ENCODE measurements around the gene CFAP73.

CFAP73 gene

DNA sequence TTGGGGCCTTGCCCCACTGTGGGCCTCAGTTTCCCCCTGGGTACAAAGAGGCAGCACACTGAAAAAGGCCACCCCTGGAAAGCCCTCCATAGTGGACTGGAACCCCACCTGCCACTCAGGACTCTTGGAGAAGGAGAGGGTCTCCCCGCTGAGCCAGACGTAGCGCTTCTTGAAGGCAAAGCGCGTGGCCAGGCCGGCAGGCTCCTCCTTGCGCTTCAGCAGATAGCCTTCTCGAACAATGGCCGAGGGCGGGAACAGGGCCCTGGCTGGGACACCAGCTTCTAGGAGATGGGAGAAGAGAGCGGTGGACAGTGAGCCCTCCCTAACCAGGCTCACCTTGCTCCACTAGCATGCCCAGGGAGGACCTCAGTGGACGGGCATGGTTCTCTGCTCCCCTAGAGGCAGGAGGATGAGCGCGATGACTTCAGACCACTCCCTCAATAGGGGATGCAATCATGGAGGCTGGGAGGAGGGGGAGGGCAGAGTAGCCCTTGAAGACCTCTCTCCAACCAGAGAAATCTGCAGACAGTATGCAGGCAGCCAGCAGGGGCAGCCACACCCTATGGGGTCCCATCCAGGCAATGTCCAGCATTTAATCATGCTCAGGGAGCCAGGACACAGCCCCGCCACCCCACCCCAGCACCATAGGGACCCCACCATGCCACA is 43.8 kb upstream of the CFAP73 start:
- H3K4me3 ChIP-seq (ENCODE audit: low read depth, low read length): no peak overlapping the region
- TF ChIP-seq, protein P1, sequence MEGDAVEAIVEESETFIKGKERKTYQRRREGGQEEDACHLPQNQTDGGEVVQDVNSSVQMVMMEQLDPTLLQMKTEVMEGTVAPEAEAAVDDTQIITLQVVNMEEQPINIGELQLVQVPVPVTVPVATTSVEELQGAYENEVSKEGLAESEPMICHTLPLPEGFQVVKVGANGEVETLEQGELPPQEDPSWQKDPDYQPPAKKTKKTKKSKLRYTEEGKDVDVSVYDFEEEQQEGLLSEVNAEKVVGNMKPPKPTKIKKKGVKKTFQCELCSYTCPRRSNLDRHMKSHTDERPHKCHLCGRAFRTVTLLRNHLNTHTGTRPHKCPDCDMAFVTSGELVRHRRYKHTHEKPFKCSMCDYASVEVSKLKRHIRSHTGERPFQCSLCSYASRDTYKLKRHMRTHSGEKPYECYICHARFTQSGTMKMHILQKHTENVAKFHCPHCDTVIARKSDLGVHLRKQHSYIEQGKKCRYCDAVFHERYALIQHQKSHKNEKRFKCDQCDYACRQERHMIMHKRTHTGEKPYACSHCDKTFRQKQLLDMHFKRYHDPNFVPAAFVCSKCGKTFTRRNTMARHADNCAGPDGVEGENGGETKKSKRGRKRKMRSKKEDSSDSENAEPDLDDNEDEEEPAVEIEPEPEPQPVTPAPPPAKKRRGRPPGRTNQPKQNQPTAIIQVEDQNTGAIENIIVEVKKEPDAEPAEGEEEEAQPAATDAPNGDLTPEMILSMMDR (IDR thresholded peaks at IDR 0.05; ENCODE audit: low read depth, low read length): no peak
- no peak for TF ChIP-seq MYC (IDR thresholded peaks at IDR 0.05; ENCODE audit: low read depth, low read length)
- no peak for TF ChIP-seq POLR2A (IDR thresholded peaks at IDR 0.05; ENCODE audit: extremely low read depth, insufficient read length)
- TF ChIP-seq, protein P2, sequence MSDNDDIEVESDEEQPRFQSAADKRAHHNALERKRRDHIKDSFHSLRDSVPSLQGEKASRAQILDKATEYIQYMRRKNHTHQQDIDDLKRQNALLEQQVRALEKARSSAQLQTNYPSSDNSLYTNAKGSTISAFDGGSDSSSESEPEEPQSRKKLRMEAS (IDR thresholded peaks at IDR 0.05; ENCODE audit: low read depth, low read length): no peak
- no peak for DNase-seq (ENCODE audit: low read depth)

DNA sequence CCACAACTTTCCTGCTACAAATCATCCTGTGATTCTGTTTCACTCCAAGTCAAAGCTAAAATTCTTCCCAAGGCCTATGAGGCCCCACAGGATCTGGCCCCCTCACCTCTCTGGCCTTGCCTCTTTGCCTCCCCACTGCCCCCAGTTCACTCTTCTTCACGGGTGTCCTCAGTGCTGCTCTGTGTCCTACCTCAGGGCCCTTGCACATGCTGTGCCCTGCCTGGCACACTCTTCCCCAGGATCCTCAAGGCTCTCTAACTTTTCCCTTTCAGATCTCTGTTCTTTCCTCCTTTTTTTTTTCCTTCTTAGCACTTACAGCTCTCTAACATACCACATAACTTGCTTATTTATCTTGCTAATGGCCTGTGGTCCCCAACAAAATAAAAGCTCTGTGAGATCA is 43.2 kb upstream of the CFAP73 start:
- DNase-seq (ENCODE audit: low read depth): no peak
- no peak overlapping the region for H3K4me3 ChIP-seq (ENCODE audit: low read depth, low read length)
- TF ChIP-seq, protein P1 (IDR thresholded peaks at IDR 0.05; ENCODE audit: low read depth, low read length): no peak
- TF ChIP-seq, protein P2 (IDR thresholded peaks at IDR 0.05; ENCODE audit: low read depth, low read length): no peak
- no peak for TF ChIP-seq MYC (IDR thresholded peaks at IDR 0.05; ENCODE audit: low read depth, low read length)
- no peak for TF ChIP-seq POLR2A (IDR thresholded peaks at IDR 0.05; ENCODE audit: extremely low read depth, insufficient read length)

DNA sequence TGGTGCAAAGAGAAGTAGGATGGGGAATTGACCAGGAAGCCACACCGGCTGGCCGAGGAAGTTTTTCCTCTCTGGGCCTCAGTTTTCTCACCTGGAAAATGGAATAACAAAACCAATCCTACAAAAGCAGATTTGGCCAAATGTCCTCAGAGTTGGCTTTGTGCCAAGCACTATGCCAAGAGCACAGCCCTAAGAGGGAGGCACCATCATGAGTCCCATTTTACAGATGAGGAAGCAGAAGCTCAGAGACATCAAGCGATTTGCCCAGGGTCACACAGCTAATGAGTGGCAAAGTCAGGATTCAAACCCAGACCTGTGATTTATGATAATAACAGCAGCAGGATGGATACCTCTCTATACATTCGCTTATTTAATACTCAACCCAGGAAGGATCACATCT is 41.2 kb upstream of the CFAP73 start:
- H3K4me3 ChIP-seq (ENCODE audit: low read depth, low read length): no peak overlapping the region
- DNase-seq (ENCODE audit: low read depth): no peak
- TF ChIP-seq POLR2A (IDR thresholded peaks at IDR 0.05; ENCODE audit: extremely low read depth, insufficient read length) (no peak), MYC (IDR thresholded peaks at IDR 0.05; ENCODE audit: low read depth, low read length) (no peak)
- TF ChIP-seq, protein P2 (IDR thresholded peaks at IDR 0.05; ENCODE audit: low read depth, low read length): no peak
- TF ChIP-seq, protein P1 (IDR thresholded peaks at IDR 0.05; ENCODE audit: low read depth, low read length): no peak

DNA sequence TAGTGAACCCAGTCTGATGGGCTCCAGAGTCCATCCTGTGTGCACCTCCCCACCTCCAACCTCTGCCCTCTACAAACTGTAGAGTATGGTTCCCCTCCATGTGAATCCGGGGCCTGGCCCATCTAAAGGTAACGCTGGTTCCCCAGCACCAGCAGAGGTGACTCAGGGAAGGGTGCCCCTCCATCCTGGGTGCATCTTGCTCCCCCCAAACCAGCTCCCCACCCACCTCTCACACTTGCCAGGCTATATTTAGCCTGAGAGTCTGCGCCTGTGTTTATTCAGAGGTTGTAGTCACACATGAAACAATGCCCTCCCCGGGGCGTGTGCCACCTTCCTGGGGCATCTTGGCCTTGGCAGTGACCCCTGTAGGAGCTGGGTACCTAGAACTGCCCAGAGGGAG is 40.2 kb upstream of the CFAP73 start:
- DNase-seq (ENCODE audit: low read depth): no peak
- TF ChIP-seq, protein P2 (IDR thresholded peaks at IDR 0.05; ENCODE audit: low read depth, low read length): no peak
- no peak for TF ChIP-seq MYC (IDR thresholded peaks at IDR 0.05; ENCODE audit: low read depth, low read length)
- TF ChIP-seq, protein P1 (IDR thresholded peaks at IDR 0.05; ENCODE audit: low read depth, low read length): no peak
- no peak for TF ChIP-seq POLR2A (IDR thresholded peaks at IDR 0.05; ENCODE audit: extremely low read depth, insufficient read length)
- H3K4me3 ChIP-seq (ENCODE audit: low read depth, low read length): no peak overlapping the region

DNA sequence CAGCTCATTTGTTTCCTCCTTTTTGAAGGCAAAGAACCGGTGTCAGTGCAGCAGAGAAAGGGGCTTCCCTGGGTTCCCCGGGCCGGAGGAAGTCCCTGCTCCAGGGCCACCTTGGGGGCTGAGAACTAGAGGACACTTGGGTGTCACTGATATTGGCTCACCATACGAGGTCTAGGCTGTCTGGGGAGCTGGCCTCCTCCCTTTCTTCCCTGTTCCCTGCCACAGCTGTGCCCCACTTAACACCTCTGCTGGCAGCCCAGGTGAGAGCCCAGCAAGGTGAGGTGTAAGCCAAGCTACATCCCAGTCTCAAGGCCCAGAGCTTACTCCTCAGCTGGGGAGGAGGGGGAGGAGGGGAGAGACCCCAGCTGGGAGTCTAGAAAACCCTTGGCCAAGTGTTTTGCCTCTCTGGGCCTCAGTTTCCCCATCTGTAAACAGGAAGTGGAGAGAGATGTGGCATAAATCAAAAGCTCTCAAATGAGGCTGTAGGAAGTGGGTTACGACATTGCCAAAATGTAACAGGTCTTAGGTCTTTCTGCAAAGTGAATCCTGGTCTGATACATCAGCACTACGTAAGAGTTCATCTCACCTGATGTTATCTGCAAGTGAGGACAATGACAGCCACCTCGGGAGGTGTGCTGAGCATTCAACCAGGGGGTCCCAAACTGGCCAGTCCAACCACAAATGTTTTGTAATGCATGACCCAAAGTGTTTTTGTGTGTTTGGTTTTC is 39.5 kb upstream of the CFAP73 start:
- H3K4me3 ChIP-seq (ENCODE audit: low read depth, low read length): no peak overlapping the region
- TF ChIP-seq, protein P2 (IDR thresholded peaks at IDR 0.05; ENCODE audit: low read depth, low read length): no peak
- TF ChIP-seq MYC (IDR thresholded peaks at IDR 0.05; ENCODE audit: low read depth, low read length): no peak
- TF ChIP-seq POLR2A (IDR thresholded peaks at IDR 0.05; ENCODE audit: extremely low read depth, insufficient read length): no peak
- TF ChIP-seq, protein P1 (IDR thresholded peaks at IDR 0.05; ENCODE audit: low read depth, low read length): no peak
- no peak for DNase-seq (ENCODE audit: low read depth)
